Measurements from ENCODE around the gene TMPRSS9. TPM values are rescaled to one million over a fixed set of nuclear protein-coding genes. Genes with fewer than 3 reads are reported as not detected.

The TMPRSS9 gene
- total and polyA plus RNA-seq, 2 of the 13 experiments (the other 11 are each of a cell fraction or from before 2014, with no cell fraction given) = 2.5 to 5.2 TPM

GRCh38 chr19:2340496-2341243, 19.4 kb upstream of the TMPRSS9 start:
- FAIRE-seq = no peak
- DNase-seq (ENCODE audit: low spot score) = no peak
- H3K79me2 ChIP-seq (ENCODE audit: insufficient read depth, low read length) = no peaks in the 10 kb centered on the region
- TF ChIP-seq RARA (CRISPR knock-in tag; IDR thresholded peaks at IDR 0.05) (no peak), RBFOX2 (IDR thresholded peaks at IDR 0.05; ENCODE audit: low read depth, low read length) (0 out of 2 replicates have a peak, but pooled peaks have one; percentile 17)
- POLR2A ChIA-PET = no interaction called here
- no peaks in the 10 kb centered on the region; a peak in 2 of 5 replicates for H3K36me3 ChIP-seq (replicated peaks in 1 of 2; ENCODE audit: control insufficient read depth in 1 of 2, insufficient read depth in 2 of 2, low read length in 2 of 2)
- intact Hi-C loops (cut with micrococcal nuclease; ENCODE audit: unreplicated experiment) = no loop called here
- H3K4me1 ChIP-seq (ENCODE audit: insufficient read depth, low read length) = peaks cover 2% of the 10 kb centered on the region
- H3K9ac ChIP-seq (ENCODE audit: insufficient read depth, low read depth, low read length) = no peak overlapping the region
- BruUV-seq (replicated peaks) = no TSS peak
- no peaks in the 10 kb centered on the region for H3K27me3 ChIP-seq (ENCODE audit: control insufficient read depth in 1 of 2, insufficient read depth in 2 of 2, low read length in 2 of 2)
- H4K20me1 ChIP-seq (ENCODE audit: insufficient read depth, low read length) = peaks cover 3% of the 10 kb centered on the region; the same call in 1 of the 2 replicates
- no peak overlapping the region for H3K4me3 ChIP-seq (replicated peaks in 1 of 3; ENCODE audit: insufficient read depth in 1 of 3, low read depth in 2 of 3, low read length in 3 of 3)
- WGBS (ENCODE audit: low lambda C conversion rate) = 96% methylated on average over 24 of the region's 38 CpGs
- CTCF ChIA-PET (ENCODE audit: low intra/inter-chr PET ratio, low total read pairs) = no interaction called here
- no peak overlapping the region for H3K27ac ChIP-seq (ENCODE audit: extremely low read length, insufficient read depth, low read length)
- no peak overlapping the region for H2AFZ ChIP-seq (ENCODE audit: low read length)
- in situ Hi-C loops (cut with HindIII; ENCODE audit: extremely low pct_ligation_motif_present, low pct_unique_long_range_greater_than_20kb) = no loop called here
- no peak overlapping the region for H3K4me2 ChIP-seq (ENCODE audit: low read depth, low read length)
- no peaks in the 10 kb centered on the region for H3K9me3 ChIP-seq (ENCODE audit: low read length)
- no peak for ATAC-seq

- POLR2A ChIA-PET = no interaction called here
- no peak overlapping the region for H3K9ac ChIP-seq (ENCODE audit: insufficient read depth, low read depth, low read length)
- intact Hi-C loops (cut with micrococcal nuclease; ENCODE audit: unreplicated experiment) = no loop called here
- H3K4me1 ChIP-seq (ENCODE audit: insufficient read depth, low read length) = peaks cover 8% of the 10 kb centered on the region
- no TSS peak for BruUV-seq (replicated peaks)
- H3K4me3 ChIP-seq (replicated peaks in 1 of 3; ENCODE audit: insufficient read depth in 1 of 3, low read depth in 2 of 3, low read length in 3 of 3) = no peak overlapping the region
- in situ Hi-C loops (cut with HindIII; ENCODE audit: extremely low pct_ligation_motif_present, low pct_unique_long_range_greater_than_20kb) = no loop called here
- no peak overlapping the region for H3K4me2 ChIP-seq (ENCODE audit: low read depth, low read length)
- no peak overlapping the region for H2AFZ ChIP-seq (ENCODE audit: low read length)
- ATAC-seq (no peak), FAIRE-seq (no peak), DNase-seq (ENCODE audit: low spot score) (no peak)
- no peaks in the 10 kb centered on the region for H3K79me2 ChIP-seq (ENCODE audit: insufficient read depth, low read length)
- H3K27me3 ChIP-seq (ENCODE audit: control insufficient read depth in 1 of 2, insufficient read depth in 2 of 2, low read length in 2 of 2) = no peaks in the 10 kb centered on the region
- H3K27ac ChIP-seq (ENCODE audit: extremely low read length, insufficient read depth, low read length) = no peak overlapping the region
- CTCF ChIA-PET (ENCODE audit: low intra/inter-chr PET ratio, low total read pairs) = no interaction called here
- TF ChIP-seq ZMYM4 (CRISPR knock-in tag; IDR thresholded peaks at IDR 0.05) (no peak), BATF2 (CRISPR knock-in tag; IDR thresholded peaks at IDR 0.05) (no peak)
- no peaks in the 10 kb centered on the region for H3K9me3 ChIP-seq (ENCODE audit: low read length)
- WGBS (ENCODE audit: low lambda C conversion rate) = over 99% methylated on average over 15 of the region's 24 CpGs
- H4K20me1 ChIP-seq (ENCODE audit: insufficient read depth, low read length) = no peaks in the 10 kb centered on the region
- H3K36me3 ChIP-seq (replicated peaks in 1 of 2; ENCODE audit: control insufficient read depth in 1 of 2, insufficient read depth in 2 of 2, low read length in 2 of 2) = no peaks in the 10 kb centered on the region; a peak in 2 of 5 replicates
Measured at GRCh38 chr19:2341244-2341751, 18.8 kb upstream of the TMPRSS9 start.
